ENCODE results near the gene DNAJC8. TPM values are rescaled to one million over a fixed set of nuclear protein-coding genes. Genes with fewer than 3 reads are reported as not detected.

Gene DNAJC8
- total and polyA plus RNA-seq, 2 donors from 2014 or later: 71.7 to 110 TPM

- no peaks in the 10 kb centered on the region for H3K9me3 ChIP-seq (ENCODE audit: control insufficient read depth in 2 of 3, insufficient read depth in 1 of 3, low read length in 3 of 3)
- H3K27ac ChIP-seq (ENCODE audit: low read depth in 2 of 2, low read length in 2 of 2): peak overlapping the region; percentile 79 to 85
- H3K36me3 ChIP-seq (ENCODE audit: control insufficient read depth in 2 of 3, insufficient read depth in 3 of 3, low read length in 3 of 3): no peaks in the 10 kb centered on the region
- TF ChIP-seq, protein P1, sequence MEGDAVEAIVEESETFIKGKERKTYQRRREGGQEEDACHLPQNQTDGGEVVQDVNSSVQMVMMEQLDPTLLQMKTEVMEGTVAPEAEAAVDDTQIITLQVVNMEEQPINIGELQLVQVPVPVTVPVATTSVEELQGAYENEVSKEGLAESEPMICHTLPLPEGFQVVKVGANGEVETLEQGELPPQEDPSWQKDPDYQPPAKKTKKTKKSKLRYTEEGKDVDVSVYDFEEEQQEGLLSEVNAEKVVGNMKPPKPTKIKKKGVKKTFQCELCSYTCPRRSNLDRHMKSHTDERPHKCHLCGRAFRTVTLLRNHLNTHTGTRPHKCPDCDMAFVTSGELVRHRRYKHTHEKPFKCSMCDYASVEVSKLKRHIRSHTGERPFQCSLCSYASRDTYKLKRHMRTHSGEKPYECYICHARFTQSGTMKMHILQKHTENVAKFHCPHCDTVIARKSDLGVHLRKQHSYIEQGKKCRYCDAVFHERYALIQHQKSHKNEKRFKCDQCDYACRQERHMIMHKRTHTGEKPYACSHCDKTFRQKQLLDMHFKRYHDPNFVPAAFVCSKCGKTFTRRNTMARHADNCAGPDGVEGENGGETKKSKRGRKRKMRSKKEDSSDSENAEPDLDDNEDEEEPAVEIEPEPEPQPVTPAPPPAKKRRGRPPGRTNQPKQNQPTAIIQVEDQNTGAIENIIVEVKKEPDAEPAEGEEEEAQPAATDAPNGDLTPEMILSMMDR (IDR thresholded peaks at IDR 0.05; ENCODE audit: borderline replicate concordance, extremely low read depth, insufficient read depth): no peak
- peak overlapping the region in 1 of 3 donors; percentile 43 for H3K9ac ChIP-seq (ENCODE audit: low read length in 3 of 3)
- H3K4me1 ChIP-seq (ENCODE audit: control insufficient read depth in 2 of 3, insufficient read depth in 2 of 3, low read depth in 1 of 3, low read length in 3 of 3): peaks cover 4 to 26% (median 22%) of the 10 kb centered on the region in 3 donors
- DNase-seq (no peak), FAIRE-seq (no peak)
- H3K4me3 ChIP-seq (ENCODE audit: low read length in 3 of 3): peak overlapping the region in 1 of 3 donors; percentile 24
- intact Hi-C loops (cut with DNase I): no loop called here
- no peaks in the 10 kb centered on the region for H3K27me3 ChIP-seq (ENCODE audit: control insufficient read depth, insufficient read depth, low read length)
These were observed 11.9 kb upstream of the DNAJC8 start for GRCh38 chr1:28244549-28245251.

GRCh38 chr1:28243685-28244311 lies 11.0 kb upstream of the DNAJC8 start:
- Histone ChIP-seq H3K9ac (ENCODE audit: low read length in 3 of 3) (no peak overlapping the region), H3K36me3 (ENCODE audit: control insufficient read depth in 2 of 3, insufficient read depth in 3 of 3, low read length in 3 of 3) (no peaks in the 10 kb centered on the region), H3K9me3 (ENCODE audit: control insufficient read depth in 2 of 3, insufficient read depth in 1 of 3, low read length in 3 of 3) (no peaks in the 10 kb centered on the region), H3K27me3 (ENCODE audit: control insufficient read depth, insufficient read depth, low read length) (no peaks in the 10 kb centered on the region), H3K4me3 (ENCODE audit: low read length in 3 of 3) (peak overlapping the region in 1 of 3 donors; percentile 24), H3K4me1 (ENCODE audit: control insufficient read depth in 2 of 3, insufficient read depth in 2 of 3, low read depth in 1 of 3, low read length in 3 of 3) (peaks cover 2 to 33% (median 22%) of the 10 kb centered on the region in 3 donors), H3K27ac (ENCODE audit: low read depth in 2 of 2, low read length in 2 of 2) (peak overlapping the region; percentile 79 to 85)
- TF ChIP-seq, protein P1 (IDR thresholded peaks at IDR 0.05; ENCODE audit: borderline replicate concordance, extremely low read depth, insufficient read depth): no peak
- intact Hi-C loops (cut with DNase I): no loop called here
- FAIRE-seq: no peak
- DNase-seq: peak in 2 of 5 donors; percentile 43 to 66

DNA sequence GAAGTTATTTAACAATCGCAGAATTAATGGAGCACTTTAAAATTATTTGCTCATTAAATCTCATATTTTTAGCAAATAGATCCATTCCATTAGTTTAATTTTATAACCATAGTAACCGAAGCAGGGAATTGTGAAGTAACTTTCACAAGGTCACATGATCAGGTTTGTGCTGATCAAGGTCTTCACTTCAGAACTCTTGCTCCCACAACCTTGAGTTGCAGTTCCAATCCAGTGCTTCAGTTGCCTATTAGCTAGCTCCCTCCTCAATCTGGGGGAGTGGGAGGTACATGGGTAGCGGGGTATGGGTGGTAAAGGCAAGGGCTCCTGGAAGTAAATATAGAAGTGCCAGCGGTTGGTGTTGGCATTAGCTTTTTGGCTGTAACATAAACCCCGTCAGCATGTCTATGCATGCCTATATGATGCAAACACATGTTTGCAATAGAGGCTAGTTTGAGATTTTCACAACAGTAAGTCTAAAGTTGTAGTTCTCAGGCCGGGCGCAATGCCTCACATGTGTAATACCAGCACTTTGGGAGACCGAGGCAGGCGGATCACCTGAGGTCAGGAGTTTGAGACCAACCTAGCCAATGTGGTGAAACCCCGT lies 8.9 kb upstream of the DNAJC8 start:
- Histone ChIP-seq H3K27me3 (ENCODE audit: control insufficient read depth, insufficient read depth, low read length) (no peaks in the 10 kb centered on the region), H3K9me3 (ENCODE audit: control insufficient read depth in 2 of 3, insufficient read depth in 1 of 3, low read length in 3 of 3) (no peaks in the 10 kb centered on the region), H3K4me1 (ENCODE audit: control insufficient read depth in 2 of 3, insufficient read depth in 2 of 3, low read depth in 1 of 3, low read length in 3 of 3) (peaks cover 5 to 32% (median 20%) of the 10 kb centered on the region in 3 donors), H3K27ac (ENCODE audit: low read depth in 2 of 2, low read length in 2 of 2) (peak overlapping the region in 1 of 2 donors; percentile 16), H3K36me3 (ENCODE audit: control insufficient read depth in 2 of 3, insufficient read depth in 3 of 3, low read length in 3 of 3) (peaks cover 0 to 7% (median 0%) of the 10 kb centered on the region in 3 donors), H3K4me3 (ENCODE audit: low read length in 3 of 3) (no peak overlapping the region), H3K9ac (ENCODE audit: low read length in 3 of 3) (no peak overlapping the region)
- FAIRE-seq: no peak
- TF ChIP-seq, protein P1 (IDR thresholded peaks at IDR 0.05; ENCODE audit: borderline replicate concordance, extremely low read depth, insufficient read depth): no peak
- intact Hi-C loops (cut with DNase I): no loop called here
- peak in 2 of 5 donors; percentile 49 to 83 for DNase-seq

Measured in kidney (tissue), 14 donors.